Measurements from ENCODE around the gene PTRH1. TPM values are rescaled to one million over a fixed set of nuclear protein-coding genes. Genes with fewer than 3 reads are reported as not detected.

The PTRH1 gene
- total and polyA plus RNA-seq, 7 donors, result 7.9 to 44.6 (median 21.8) TPM

DNA sequence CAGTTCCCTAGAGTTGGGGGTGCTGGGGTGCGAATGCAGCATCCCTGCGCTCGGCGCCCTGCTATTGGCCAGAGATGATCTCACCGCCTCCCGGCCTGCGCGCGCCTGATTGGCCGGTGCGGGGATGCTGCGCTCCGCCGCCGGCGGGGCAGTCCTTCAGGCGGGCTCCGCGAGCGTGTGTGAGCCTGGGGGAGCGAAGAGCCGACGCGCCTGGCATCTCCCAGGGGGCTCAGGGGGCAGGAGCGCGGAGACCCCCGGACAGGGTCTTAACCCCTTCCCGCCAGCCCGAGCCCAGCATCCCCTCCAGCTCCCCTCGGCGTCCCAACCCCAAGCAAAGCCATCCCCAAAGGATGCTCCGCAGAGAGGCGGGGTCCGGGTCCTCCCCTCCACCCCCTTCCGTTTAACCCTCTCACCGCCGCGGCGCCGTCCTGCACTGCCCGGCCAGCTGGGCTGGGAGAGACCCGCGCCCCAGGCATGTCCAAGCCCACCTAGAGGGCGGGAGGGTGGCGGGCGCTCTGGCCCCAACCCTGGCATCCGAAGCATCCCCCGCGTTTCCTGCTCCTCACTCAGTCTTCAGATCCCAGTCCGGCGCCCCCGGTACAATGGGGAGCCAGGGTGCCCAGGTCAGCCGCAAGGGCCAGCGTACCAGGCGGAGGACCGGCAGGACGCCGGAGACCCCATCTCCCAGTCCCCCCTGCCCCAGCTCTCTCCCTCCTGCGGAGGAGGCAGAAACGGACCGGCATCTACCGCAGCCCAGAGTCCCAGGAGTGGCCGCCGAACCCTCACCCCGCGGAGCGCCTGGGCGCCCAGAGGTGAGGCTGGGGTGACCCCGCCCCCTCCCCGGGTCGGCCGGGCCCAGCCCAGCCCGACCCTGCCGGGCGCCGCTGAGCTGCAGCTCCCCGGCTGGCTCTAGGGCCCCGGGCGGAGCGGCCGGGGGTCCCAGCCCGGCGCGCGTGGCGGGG is 38.9 kb upstream of the PTRH1 start:
- Histone ChIP-seq H3K27ac (no peak overlapping the region), H3K36me3 (ENCODE audit: insufficient read depth in 1 of 2, low read depth in 1 of 2) (peaks cover 0 to 4% of the 10 kb centered on the region in 2 donors), H3K4me3 (peak overlapping the region; percentile 43), H3K4me1 (no peaks in the 10 kb centered on the region), H3K27me3 (ENCODE audit: insufficient read depth in 3 of 3, low read length in 2 of 3) (peaks cover 0 to 45% (median 14%) of the 10 kb centered on the region in 3 donors), H3K9me3 (no peaks in the 10 kb centered on the region)
- WGBS, 3 donors, result 15 to 25% (median 17%) methylated on average over 58 to 86 of the region's 86 CpGs
- DNase-seq (no peak), ATAC-seq (peak; percentile 19 to 58 (median 52))
- TF ChIP-seq, protein P1, sequence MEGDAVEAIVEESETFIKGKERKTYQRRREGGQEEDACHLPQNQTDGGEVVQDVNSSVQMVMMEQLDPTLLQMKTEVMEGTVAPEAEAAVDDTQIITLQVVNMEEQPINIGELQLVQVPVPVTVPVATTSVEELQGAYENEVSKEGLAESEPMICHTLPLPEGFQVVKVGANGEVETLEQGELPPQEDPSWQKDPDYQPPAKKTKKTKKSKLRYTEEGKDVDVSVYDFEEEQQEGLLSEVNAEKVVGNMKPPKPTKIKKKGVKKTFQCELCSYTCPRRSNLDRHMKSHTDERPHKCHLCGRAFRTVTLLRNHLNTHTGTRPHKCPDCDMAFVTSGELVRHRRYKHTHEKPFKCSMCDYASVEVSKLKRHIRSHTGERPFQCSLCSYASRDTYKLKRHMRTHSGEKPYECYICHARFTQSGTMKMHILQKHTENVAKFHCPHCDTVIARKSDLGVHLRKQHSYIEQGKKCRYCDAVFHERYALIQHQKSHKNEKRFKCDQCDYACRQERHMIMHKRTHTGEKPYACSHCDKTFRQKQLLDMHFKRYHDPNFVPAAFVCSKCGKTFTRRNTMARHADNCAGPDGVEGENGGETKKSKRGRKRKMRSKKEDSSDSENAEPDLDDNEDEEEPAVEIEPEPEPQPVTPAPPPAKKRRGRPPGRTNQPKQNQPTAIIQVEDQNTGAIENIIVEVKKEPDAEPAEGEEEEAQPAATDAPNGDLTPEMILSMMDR (IDR thresholded peaks at IDR 0.05), result no peak
- intact Hi-C loops (cut with DNase I), result no loop called here

DNA sequence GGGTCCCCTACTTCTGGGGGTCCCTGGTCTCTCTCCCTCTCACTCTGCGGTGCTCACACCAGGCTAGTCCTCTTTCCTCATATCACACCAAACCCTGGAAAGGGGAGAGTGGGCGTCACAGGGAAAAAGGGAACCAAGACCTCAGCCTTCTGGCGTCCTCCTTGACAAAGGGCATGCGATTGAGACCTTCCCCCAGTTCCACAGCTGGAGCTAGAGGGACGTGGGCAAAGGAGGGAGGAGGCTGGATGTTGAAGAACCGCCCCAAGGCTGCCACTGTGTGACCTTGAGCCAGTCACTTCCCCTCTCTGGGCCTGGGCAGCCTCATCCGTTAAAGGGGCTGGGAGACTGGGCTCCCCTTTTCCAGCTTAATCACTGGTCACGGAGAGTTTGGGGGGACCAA is 38.2 kb upstream of the PTRH1 start:
- 51 to 56% (median 52%) methylated on average over 7 to 8 of the region's 8 CpGs for WGBS, 3 donors
- DNase-seq (no peak), ATAC-seq (no peak)
- Histone ChIP-seq H3K27me3 (ENCODE audit: insufficient read depth in 3 of 3, low read length in 2 of 3) (peaks cover 0 to 45% (median 14%) of the 10 kb centered on the region in 3 donors), H3K4me1 (no peaks in the 10 kb centered on the region), H3K9me3 (no peaks in the 10 kb centered on the region), H3K27ac (no peak overlapping the region), H3K4me3 (no peak overlapping the region), H3K36me3 (ENCODE audit: insufficient read depth in 1 of 2, low read depth in 1 of 2) (peaks cover 0 to 10% of the 10 kb centered on the region in 2 donors)
- TF ChIP-seq, protein P1 (IDR thresholded peaks at IDR 0.05), result no peak
- intact Hi-C loops (cut with DNase I), result no loop called here

DNA sequence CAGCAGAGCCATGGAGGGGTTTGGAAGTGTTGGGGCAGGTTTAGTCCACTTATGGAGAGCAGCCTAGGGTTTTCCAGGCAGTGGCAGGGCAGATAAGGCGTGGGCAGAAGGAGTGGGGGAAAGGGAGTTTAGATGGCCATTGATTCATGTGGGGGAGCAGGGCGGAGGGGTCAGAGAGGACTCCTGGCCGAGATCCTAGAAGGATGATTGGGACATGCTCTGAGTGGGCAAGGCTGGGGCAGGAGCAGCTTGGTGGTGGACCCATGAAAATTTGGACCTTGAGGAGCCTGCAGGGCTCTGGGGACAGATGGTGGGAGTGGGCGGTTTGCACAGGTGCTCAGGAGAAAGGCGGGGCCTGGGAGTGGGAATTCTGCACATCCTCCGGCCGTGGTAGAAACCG is 37.7 kb upstream of the PTRH1 start:
- 60 to 69% (median 68%) methylated on average over 8 of the region's 8 CpGs for WGBS, 3 donors
- intact Hi-C loops (cut with DNase I), result no loop called here

DNA sequence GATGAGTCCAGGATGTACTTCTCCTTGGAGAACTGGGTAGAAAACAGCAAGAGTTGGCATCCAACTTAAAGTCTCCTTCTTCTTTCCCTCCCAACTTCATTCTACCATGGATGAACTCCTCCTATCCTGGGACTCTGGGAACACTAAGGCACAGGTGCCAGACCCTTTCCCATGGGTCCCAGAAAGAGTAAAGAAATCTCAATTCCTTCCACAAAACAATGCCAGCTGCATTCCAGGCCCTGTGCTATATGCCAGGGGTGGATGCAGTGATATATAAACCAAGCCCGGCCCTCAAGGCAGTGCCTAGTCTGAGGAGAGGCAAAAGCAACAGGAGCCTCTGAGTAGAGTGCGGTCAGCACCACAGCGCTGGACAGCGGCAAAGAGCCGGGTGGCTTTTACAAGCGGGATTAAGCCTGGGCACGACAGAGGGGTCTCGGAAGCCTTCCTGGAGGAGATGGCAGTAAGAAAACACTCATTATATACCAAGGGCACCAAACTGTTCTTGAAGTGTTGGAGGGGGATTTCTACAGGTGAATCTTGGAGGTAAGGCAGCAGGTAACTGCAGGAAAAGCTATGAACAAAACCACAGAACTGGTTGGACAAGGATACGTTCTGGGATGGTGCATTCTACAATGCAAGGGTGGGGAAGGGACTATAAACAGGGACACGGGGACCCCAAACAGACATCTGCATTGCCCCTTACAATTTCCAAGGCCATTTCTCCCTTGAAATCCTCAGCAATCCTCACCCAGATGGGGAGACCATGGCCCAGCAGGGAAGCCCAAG is 36.0 kb upstream of the PTRH1 start:
- WGBS, 3 donors, result 26 to 31% (median 28%) methylated on average over 10 of the region's 10 CpGs

More for the DNA sequence above, 37.7 kb upstream of the PTRH1 start:
- Histone ChIP-seq H3K27ac (no peak overlapping the region), H3K4me1 (no peaks in the 10 kb centered on the region), H3K27me3 (ENCODE audit: insufficient read depth in 3 of 3, low read length in 2 of 3) (peaks cover 0 to 45% (median 14%) of the 10 kb centered on the region in 3 donors), H3K4me3 (no peak overlapping the region), H3K9me3 (no peaks in the 10 kb centered on the region), H3K36me3 (ENCODE audit: insufficient read depth in 1 of 2, low read depth in 1 of 2) (peaks cover 0 to 13% of the 10 kb centered on the region in 2 donors)
- TF ChIP-seq, protein P1 (IDR thresholded peaks at IDR 0.05), result no peak
- DNase-seq (no peak), ATAC-seq (no peak)

More for the DNA sequence above, 36.0 kb upstream of the PTRH1 start:
- TF ChIP-seq, protein P1 (IDR thresholded peaks at IDR 0.05), result no peak
- Histone ChIP-seq H3K4me1 (no peaks in the 10 kb centered on the region), H3K27me3 (ENCODE audit: insufficient read depth in 3 of 3, low read length in 2 of 3) (peaks cover 0 to 39% (median 14%) of the 10 kb centered on the region in 3 donors), H3K27ac (no peak overlapping the region), H3K4me3 (no peak overlapping the region), H3K9me3 (no peaks in the 10 kb centered on the region), H3K36me3 (ENCODE audit: insufficient read depth in 1 of 2, low read depth in 1 of 2) (peaks cover 0 to 13% of the 10 kb centered on the region in 2 donors)
- DNase-seq, result no peak
- intact Hi-C loops (cut with DNase I), result no loop called here
- no peak for ATAC-seq
